Upper lobe of right lung (tissue), 1 donor: ENCODE results near the gene OR1I1. TPM values are rescaled to one million over a fixed set of nuclear protein-coding genes. Genes with fewer than 3 reads are reported as not detected.
"Not testable (repeated sequence)": the region's sequence is repeated elsewhere in the genome, so short reads cannot be mapped to it uniquely, and the experiment has no call there.

Experiments used
- ATAC-seq: fragments of 200-7000 bp; cut with Tn5 transposase; one replicate; pipeline ENCODE4 v1.9.1; 2020; ENCODE audit warnings: mild to moderate bottlenecking, moderate library complexity
- DNase-seq: peaks from one replicate; pipeline ENCODE4 v3.0.0-alpha.2; 2020
- H3K27ac ChIP-seq: fragments of 200-600 bp; one replicate; pipeline ENCODE4 v1.8.0; 2022
- H3K27me3 ChIP-seq: fragments of 200-600 bp; one replicate; pipeline ENCODE4 v1.8.0; 2022; ENCODE audit warnings: mild to moderate bottlenecking
- H3K36me3 ChIP-seq: fragments of 200-600 bp; one replicate; pipeline ENCODE4 v1.8.0; 2022
- H3K4me1 ChIP-seq: fragments of 200-600 bp; one replicate; pipeline ENCODE4 v1.8.0; 2022
- H3K4me3 ChIP-seq: fragments of 200-600 bp; one replicate; pipeline ENCODE4 v1.8.0; 2022; ENCODE audit warnings: mild to moderate bottlenecking
- H3K9me3 ChIP-seq: fragments of 200-600 bp; one replicate; pipeline ENCODE4 v1.8.0; 2022
- intact Hi-C: fragments of 100-400 bp; cut with DNase I; formaldehyde crosslinking; loops from one replicate; pipeline ENCODE4 v1.11.0; 2022
- total RNA-seq: library from RNA; stranded (reverse); fragmentation: NEBNext Ultra II Directional; extraction: Animal tissue kit (Norgen Biotek cat#: 25700); gene quantifications from one replicate; pipeline ENCODE4 v1.2.1, GENCODE V29; 2021
- TF ChIP-seq, protein P1 (sequence below): fragments of 200-600 bp; IDR thresholded peaks from one replicate; pipeline ENCODE4 v1.8.0; 2022; ENCODE audit warnings: antibody characterized with exemption
- donor health status: DM: no; HTN: yes; CAD: no; lungs with severe emphysema.

The OR1I1 gene
- total RNA-seq, 1 donor from 2014 or later = not detected

DNA sequence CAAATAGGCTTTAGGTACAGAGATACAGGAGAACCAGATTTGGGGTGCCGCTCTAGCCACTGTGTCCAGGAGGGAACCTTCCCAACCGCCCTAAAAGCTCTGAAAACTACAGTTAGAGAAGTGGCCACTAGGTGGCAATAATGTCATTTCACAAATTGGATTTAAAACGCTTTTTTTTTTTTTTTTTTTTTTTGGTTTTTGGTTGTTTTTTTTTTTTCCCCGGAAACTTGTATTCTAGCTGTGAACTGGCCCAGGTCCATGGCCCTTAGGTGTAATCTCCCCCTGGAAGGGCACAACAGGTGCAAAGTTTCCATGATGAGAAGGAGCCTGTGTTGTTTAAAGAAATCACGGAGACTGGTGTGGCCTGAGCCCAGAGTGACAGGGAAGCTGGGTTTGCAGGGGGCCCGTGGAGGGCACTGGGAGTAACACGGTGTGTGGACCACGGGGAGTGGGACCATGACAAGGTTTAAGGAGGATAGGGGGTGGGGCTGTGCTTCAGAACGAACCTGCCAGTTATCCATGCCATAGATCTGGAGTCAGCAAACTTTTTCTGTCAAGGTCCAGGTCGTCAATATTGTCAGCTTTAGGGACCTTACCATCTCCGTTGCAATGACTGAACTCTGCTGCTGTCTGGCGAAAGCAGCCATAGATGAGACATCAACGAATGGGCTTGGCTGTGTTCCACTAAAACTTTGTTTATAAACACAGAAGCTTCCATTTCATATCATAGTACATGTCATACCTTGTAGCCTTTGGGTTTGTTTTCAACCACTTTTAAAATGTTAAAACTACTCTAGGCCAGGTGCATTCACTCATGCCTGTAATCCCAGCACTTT is 10.1 kb downstream of the OR1I1 start:
- Histone ChIP-seq H3K9me3 (no peaks in the 10 kb centered on the region), H3K27ac (no peak overlapping the region), H3K4me1 (no peaks in the 10 kb centered on the region), H3K36me3 (no peaks in the 10 kb centered on the region), H3K27me3 (peaks cover 6% of the 10 kb centered on the region), H3K4me3 (no peak overlapping the region)
- ATAC-seq = peak; percentile 72
- intact Hi-C loops = loop anchor here (10.0 kb wide), 2 partner anchors 63 to 463 kb away; no protein-coding TSS in a partner anchor
- TF ChIP-seq, protein P1, sequence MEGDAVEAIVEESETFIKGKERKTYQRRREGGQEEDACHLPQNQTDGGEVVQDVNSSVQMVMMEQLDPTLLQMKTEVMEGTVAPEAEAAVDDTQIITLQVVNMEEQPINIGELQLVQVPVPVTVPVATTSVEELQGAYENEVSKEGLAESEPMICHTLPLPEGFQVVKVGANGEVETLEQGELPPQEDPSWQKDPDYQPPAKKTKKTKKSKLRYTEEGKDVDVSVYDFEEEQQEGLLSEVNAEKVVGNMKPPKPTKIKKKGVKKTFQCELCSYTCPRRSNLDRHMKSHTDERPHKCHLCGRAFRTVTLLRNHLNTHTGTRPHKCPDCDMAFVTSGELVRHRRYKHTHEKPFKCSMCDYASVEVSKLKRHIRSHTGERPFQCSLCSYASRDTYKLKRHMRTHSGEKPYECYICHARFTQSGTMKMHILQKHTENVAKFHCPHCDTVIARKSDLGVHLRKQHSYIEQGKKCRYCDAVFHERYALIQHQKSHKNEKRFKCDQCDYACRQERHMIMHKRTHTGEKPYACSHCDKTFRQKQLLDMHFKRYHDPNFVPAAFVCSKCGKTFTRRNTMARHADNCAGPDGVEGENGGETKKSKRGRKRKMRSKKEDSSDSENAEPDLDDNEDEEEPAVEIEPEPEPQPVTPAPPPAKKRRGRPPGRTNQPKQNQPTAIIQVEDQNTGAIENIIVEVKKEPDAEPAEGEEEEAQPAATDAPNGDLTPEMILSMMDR = peak; percentile 68
- DNase-seq = no peak

DNA sequence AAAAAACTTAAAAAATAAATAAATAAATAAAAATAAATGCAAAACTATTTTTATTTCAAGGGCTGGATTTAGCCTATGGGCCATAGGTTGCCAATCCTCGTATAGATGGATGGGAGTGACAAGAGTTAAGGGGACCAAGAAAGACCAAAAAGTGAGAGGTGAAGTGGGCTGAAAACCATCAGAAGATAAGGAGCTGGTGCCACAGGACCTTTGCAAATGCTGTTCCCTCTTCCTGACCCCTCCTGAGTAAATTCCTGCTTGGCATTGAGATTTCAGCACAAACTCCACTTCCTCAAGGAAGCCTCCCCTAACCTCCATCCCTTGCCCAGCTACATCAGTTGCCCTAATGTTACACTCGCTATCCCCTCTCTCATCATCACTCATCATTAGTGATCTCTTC is 11.0 kb downstream of the OR1I1 start:
- H3K4me1 ChIP-seq = no peaks in the 10 kb centered on the region
- intact Hi-C loops = loop anchor here (10.0 kb wide), 2 partner anchors 62 to 462 kb away; no protein-coding TSS in a partner anchor
- TF ChIP-seq, protein P1 = no peak
- ATAC-seq = no peak
- H3K36me3 ChIP-seq = no peaks in the 10 kb centered on the region
- H3K9me3 ChIP-seq = no peaks in the 10 kb centered on the region
- no peak overlapping the region for H3K4me3 ChIP-seq
- DNase-seq = no peak
- H3K27me3 ChIP-seq = peaks cover 3% of the 10 kb centered on the region
- H3K27ac ChIP-seq = no peak overlapping the region

DNA sequence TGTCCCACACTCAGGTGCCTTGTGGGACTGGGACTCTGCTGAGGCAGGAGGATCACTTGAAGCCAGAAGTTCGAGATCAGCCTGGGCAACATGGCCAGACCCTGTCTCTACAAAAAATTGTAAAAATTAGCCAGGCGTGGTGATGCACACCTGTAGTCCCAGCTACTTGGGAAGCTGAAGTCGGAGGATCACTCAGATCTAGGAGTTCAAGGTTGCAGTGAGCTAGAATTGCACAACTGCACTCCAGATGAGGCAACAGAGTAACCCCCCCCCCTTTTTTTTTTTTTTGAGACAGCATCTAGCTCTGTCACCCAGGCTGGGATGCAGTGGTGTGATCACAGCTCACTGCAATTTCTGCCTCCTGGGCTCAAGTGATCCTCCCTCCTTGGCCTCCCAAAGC is 14.2 kb downstream of the OR1I1 start:
- intact Hi-C loops = loop anchor here (10.0 kb wide), 2 partner anchors 59 to 459 kb away; no protein-coding TSS in a partner anchor
- no peaks in the 10 kb centered on the region for H3K36me3 ChIP-seq
- no peak for DNase-seq
- TF ChIP-seq, protein P1 = no peak
- no peaks in the 10 kb centered on the region for H3K4me1 ChIP-seq
- no peak overlapping the region for H3K27ac ChIP-seq
- no peaks in the 10 kb centered on the region for H3K9me3 ChIP-seq
- H3K4me3 ChIP-seq = no peak overlapping the region
- H3K27me3 ChIP-seq = no peaks in the 10 kb centered on the region
- ATAC-seq = no peak

DNA sequence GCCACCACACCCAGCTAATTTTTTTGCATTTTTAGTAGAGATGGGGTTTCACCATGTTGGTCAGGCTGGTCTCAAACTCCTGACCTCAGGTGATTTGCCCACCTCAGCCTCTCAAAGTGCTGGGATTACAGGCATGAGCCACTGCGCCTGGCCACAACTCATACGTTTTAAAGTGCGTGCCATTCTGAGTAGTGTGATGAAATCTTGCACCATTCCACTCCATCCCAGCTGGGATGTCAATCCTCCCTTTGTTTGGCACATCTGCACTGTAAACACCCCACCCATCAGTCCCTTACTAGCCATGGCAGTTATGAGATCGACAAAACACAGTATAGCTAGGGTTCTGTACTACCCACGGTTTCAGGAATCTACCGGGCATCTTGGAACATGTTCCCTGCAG is 16.0 kb downstream of the OR1I1 start:
- H3K27ac ChIP-seq, H3K4me1 ChIP-seq, ATAC-seq, H3K36me3 ChIP-seq, DNase-seq, H3K9me3 ChIP-seq, H3K27me3 ChIP-seq, H3K4me3 ChIP-seq: not testable (repeated sequence)
- intact Hi-C loops = loop anchor here (10.0 kb wide), 2 partner anchors 57 to 457 kb away; no protein-coding TSS in a partner anchor

DNA sequence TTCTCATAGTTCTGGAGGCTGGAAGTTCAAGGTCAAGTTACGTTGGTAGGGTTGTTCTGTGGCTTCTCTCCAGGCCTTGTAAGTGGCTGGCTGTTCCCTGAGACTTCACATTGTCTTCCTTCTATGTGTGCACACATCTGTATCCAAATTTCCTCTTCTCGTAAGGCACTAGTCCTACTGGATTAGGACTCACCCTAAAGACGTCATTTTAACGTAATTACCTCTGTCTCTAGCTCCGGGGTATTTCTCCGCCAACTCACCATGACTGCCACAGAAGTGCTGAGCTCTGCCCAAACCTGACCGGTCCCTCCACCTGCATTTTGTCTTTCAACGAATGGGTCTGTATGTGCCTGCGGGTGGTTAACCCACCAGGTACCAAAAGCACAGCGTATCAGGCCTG is 16.4 kb downstream of the OR1I1 start:
- Histone ChIP-seq H3K27me3 (no peaks in the 10 kb centered on the region), H3K9me3 (no peaks in the 10 kb centered on the region), H3K4me1 (no peaks in the 10 kb centered on the region), H3K4me3 (no peak overlapping the region), H3K27ac (no peak overlapping the region), H3K36me3 (no peaks in the 10 kb centered on the region)
- TF ChIP-seq, protein P1 = no peak
- no peak for ATAC-seq
- DNase-seq = no peak
- intact Hi-C loops = loop anchor here (10.0 kb wide), 2 partner anchors 56 to 456 kb away; no protein-coding TSS in a partner anchor

DNA sequence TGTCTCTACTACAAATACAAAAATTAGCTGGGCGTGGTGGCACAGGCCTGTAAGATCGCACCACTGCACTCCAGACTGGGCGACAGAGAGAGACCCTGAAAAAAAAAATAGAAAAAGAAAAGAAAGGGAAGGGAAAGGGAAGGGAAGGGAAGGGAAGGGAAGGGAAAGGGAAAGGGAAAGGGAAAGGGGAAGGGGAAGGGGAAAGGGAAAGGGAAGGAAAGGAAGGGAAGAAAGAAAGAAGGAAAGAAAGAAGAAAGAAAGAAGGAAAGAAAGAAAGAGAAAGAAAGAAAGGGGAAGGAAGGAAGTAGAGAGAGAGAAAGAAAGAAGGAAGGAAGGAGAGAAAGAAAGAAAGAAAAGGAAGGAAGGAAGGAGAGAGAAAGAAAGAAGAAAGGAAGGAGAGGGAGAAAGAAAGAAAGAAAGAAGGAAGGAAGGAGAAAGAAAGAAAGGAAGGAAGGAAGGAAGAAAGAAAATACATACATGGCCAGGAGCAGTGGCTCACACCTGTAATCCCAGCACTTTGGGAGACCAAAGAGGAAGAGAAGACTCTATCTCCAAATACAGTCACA is 17.1 kb downstream of the OR1I1 start:
- ATAC-seq (no peak), DNase-seq (no peak)
- no peaks in the 10 kb centered on the region for H3K36me3 ChIP-seq
- H3K27me3 ChIP-seq = no peaks in the 10 kb centered on the region
- no peaks in the 10 kb centered on the region for H3K9me3 ChIP-seq
- intact Hi-C loops = loop anchor here (10.0 kb wide), 2 partner anchors 56 to 456 kb away; no protein-coding TSS in a partner anchor
- H3K27ac ChIP-seq = no peak overlapping the region
- TF ChIP-seq, protein P1 = no peak
- no peaks in the 10 kb centered on the region for H3K4me1 ChIP-seq
- H3K4me3 ChIP-seq = no peak overlapping the region
